AG20443 (cell line): ENCODE measurements around the gene PICK1.
A peak's percentile ranks its signal among the peaks of the same experiment; 100 is the strongest.

Experiments used
- DNase-seq: peaks from one replicate; pipeline ENCODE4 v3.0.0; 2012; ENCODE audit warnings: low spot score, mixed read lengths

Gene PICK1

DNA sequence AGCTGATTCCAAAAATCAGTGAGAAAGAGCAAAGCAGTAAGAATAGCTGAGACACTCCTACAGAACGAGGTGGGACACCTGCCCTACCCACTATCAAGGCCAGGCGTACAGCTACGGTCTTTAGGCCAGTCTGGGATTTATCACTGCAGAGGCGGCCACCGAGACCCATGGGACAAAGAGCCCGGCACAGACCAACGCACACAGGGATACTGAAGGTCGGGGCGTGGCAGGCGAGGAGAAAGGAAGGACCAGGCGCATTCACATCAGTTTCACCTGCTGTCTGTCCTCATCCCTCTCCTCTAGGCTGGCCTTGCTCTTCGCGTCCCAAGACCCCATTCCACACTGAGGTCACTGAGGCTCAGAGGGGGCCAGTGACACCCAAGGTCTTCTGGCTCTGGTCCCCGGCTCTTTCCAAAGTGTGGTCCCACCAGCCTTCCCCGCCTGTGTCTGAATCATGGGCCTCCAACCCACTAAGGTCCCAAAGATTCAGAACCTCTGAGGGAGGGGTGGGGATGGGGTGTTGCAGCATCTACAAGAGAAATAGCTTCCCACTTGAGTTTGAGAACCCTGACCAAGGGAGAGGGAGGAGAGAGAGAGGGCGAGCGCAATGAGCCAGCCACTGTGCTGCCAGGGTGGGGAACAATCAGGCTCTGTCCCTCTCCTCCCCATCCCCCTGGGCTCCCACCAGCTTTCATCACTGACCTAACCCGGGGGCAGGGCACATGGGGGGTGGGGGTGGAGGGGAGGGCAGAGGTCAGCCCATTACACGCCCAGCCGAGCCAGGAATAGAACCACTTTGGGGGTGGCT lies 7.2 kb upstream of the PICK1 start:
- no peak for DNase-seq

- DNase-seq: no peak
Measured at GRCh38 chr22:38050720-38051119, 6.5 kb upstream of the PICK1 start.

DNA sequence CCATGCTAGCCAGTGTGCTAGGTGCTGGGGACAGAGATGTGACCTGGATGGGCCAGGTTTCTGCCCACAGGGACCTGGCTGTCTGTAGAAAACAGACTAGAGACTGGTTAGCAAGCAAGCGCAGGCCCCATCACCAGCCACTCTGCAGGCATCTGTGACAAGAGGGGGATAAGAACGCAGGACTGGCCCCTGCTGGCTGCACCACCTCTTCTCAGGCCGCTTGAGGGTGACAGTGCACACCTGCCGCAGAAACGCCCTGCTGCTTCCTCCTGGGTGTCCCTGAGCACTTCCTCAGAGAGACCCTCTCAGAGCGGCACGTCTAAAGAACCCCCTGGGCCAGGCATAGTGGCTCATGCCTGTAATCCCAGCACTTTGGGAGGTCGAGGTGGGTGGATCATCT lies 5.9 kb upstream of the PICK1 start:
- DNase-seq: no peak

- peak; percentile 92 for DNase-seq
Measured at GRCh38 chr22:38051900-38052862, 5.0 kb upstream of the PICK1 start.

GRCh38 chr22:38062791-38063190 lies 5.6 kb downstream of the PICK1 start:
- DNase-seq: no peak

- no peak for DNase-seq
Measured at GRCh38 chr22:38065539-38065938, 8.3 kb downstream of the PICK1 start.

DNA sequence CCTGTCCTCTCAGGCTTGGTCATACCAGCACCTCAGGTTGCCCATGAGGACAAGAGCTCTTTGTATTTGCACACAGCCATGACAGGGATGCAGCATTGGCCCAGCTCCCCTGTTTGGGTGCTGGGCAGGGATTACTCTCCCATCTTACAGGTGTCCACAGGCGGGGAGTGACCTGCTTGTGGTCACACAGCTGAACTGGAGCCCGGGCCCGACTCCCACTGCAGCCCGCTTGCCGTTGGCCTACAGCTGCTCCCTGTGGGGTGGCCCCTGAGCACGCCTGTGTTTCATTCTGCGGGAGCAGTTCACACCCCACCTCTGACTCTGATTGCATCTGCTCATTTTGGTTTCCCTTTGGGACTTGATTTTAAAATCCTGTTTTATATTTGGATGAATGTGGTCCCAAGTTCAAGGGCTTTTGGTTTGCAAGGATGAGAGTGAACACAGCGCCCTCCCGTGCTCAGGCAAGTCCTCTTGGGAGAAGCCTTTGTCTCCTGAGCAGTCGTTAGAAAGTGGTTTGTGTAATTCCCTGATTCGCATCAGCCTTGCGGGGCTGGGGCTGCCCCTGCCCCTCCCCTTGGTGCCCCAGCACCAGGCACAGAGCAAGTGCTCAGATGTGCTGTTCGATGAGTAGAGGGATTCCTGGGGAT lies 9.3 kb downstream of the PICK1 start:
- DNase-seq: no peak

DNA sequence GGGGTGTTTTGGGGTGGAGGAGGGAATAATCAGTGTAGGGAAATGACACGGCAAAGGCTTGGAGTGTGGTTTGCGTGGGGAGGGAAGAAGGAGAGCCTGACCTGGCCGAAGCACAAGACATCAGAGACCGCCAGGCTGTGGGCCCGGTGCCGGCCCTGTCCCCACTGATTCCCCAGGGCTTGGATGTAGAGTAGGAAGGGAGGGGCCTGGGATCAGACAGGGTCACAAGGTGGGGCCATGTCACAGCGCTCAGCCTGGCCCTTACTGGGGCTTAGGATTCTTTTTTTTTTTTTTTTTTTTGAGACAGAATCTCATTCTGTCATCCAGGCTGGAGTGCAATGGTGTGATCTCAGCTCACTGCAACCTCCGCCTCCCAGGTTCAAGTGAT lies 9.8 kb downstream of the PICK1 start:
- DNase-seq: no peak

GRCh38 chr22:38067761-38068360 lies 10.7 kb downstream of the PICK1 start:
- no peak for DNase-seq

- no peak for DNase-seq
Measured at GRCh38 chr22:38068641-38069371, 11.6 kb downstream of the PICK1 start.

DNA sequence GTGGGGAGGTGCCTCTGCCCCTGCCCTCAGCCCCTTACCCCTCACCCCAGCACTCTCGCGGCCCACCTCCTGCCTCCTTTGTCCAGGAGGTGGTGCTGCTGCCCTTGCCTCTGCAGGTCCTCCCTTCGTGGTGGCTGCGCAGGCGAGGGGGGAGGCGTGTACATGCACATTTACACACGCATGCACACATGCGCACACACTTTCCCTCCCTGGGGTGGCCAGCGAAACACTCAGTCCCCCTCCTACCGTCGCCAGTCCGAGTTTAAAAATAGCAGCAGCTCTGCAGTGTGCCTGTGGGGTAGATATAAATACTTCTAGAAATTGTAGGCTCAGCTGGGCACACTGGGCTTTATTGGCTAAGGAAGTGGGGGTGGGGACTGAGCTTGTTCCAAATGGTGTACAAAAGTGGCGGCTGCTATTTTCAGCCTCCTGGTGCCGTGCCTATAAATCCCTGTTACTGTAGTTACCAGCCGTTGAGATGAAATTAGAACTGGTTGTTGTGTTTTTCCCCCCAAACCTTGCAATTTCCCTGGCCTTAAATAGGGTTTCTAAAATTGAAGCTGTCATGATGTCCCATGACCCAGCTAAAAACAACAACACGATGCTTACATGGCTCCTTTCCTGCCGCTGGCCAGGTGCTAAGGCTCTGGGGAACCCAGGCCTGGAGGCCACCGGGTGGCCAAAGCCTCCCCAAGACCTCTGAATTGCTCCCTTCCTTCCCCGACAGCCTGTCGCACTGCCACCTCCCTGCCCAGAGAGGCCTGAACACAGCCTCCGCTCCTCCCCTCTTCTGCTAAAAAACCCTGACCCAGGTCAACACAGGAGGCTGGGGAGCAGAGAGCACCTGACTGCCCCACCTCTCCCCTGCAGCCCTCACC lies 12.4 kb downstream of the PICK1 start:
- DNase-seq: peak; percentile 60

DNA sequence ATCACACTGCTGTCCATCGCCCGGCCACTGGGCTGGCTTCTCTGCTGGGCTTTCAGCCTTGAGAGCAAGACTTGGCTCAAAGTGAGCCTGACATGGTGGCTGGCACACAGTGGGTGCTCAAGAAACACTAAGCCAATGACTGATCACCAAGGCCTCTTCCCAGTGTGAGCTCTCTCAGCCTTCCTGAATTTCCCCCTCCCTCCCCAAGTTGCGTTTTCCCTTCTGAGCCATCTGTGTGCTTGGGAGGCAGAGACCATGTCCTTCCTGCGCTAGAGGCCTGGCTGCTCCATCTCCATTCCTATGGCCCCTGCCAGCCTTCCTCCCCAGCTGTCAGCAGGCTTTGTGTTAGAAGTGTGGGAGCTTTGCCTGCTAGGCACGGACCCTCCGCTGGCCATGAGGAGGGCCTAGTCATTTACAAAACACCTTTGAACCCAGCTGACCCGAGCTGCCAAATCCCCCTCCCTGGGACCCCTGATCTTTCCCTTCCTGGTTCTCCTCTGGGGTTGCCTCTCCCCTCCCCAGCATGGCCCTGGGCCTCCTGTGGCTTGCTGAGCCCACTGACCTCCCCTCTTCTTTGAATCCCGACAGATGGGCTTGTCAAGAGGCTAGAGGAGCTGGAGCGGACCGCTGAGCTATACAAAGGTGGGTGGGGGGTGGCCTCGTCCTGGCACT lies 13.2 kb downstream of the PICK1 start:
- DNase-seq: no peak

DNA sequence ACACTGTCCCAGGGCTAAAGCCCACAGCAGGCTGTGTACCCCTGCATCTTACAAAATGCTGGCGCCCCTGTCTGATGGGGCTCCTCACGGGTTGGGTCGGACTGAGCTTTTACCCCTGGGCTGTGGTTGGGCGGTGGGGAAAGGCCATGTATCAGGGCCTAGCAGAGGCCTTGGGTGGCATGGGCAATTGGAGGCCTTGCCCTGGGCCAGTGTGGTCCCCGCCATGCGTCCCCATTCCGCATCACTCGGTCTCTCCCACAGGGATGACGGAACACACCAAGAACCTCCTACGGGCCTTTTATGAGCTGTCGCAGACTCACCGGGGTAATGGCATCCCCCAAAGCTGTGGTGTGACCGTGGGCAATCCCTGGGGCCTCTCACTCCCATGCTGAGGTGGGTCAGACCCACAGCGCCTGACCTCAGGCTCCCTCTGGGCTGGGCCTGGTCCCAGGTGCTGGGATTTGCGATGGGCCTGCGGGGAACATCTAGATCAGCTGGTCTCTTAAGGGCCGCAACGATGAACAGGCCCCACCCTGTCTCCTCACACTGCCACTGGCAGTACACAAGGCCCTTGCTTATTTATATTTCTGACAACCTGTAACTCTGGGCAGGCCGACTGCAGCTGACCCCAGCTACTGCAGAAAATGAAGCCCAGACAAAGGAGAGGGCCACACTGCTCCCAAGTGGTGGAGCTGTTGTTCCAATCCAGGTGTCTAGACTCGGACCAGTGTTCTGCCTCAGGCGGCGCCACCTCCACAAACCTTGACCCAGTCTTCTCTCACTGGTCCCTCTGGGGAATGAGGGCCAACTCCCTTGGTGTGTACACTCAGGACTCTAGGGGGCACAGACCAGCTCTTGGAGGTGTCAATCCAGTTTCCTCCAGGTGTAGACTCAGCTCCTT lies 14.5 kb downstream of the PICK1 start:
- no peak for DNase-seq

GRCh38 chr22:38072322-38073149 lies 15.3 kb downstream of the PICK1 start:
- no peak for DNase-seq

DNA sequence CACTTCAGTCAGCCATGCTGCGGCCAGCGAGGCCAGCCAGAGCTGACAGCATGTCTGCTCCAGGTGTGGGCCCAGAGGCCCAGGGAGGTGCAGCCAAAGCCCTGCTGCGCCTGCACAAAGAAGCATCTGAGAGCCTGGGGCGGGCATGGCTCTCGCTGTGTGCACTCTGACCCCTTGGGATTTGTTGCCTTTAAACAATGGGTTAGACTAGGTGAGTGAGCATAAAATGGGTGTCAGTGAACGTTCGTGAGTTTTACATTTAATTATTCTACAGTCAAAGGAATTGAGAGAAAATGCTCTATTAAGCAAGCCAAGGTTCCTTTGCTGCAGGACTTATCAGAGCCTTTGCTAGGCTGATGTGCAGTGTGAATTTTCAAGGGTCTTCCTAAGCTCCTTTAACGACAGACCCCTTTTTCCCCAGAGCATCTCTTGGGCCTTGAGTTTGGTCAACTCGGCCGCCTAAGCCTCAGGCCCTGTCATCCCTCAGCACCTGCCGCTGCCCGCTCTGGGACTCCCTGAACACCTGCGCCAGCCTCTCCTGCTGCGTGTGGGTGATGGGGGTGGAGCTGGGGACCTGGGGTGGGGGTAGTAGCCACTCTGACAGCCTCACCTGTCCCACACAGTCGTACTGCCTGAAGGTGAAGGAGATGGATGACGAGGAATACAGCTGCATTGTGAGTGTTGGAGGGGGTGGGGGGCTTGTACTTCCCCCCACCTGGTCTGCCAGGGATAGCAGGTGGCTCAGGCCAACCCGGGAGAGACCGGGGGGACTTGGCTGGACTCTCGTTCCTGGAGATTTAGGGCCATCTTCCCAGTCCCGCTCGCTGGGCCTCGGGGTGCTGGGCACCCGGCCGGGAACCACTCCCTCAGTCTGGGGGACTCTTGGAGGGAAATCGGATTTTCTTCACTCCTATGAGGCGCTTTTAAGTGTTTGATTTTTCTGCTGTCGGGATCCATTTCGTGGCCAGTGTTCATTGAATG lies 16.2 kb downstream of the PICK1 start:
- DNase-seq: no peak
